GM21367 (cell line): ENCODE measurements around the gene BTRC.

Experiments
- ATAC-seq: cut with Tn5 transposase; IDR thresholded peaks from one replicate; pipeline ENCODE4 v1.9.1; 2021; ENCODE audit not compliant: unreplicated experiment

Gene BTRC

GRCh38 chr10:101513733-101514132, 159.8 kb downstream of the BTRC start:
- no peak for ATAC-seq

GRCh38 chr10:101525848-101526247, 171.9 kb downstream of the BTRC start:
- no peak for ATAC-seq

- ATAC-seq = no peak
Observed at GRCh38 chr10:101529207-101529606, 175.2 kb downstream of the BTRC start.

GRCh38 chr10:101529725-101530553, 176.0 kb downstream of the BTRC start:
- no peak for ATAC-seq

GRCh38 chr10:101535949-101536348, 182.0 kb downstream of the BTRC start:
- ATAC-seq = no peak

DNA sequence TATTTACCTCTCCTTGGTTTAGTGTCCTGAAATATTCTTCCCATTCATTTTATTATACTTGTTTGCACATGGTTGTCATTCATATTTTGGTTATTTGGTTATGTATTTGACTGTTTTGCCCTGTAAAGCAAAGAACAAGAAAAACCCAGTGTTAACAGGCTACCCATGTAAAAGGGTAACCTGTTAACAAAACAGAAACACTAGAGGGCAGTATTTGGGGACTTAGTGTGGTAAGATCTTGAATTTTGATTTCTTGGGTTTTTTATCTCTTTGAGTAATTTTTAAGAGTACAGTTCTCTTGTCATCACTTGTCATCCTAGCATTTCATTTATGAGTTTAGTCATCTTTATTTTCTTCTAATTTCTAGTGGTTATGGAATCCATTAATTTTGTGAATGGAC, 182.8 kb downstream of the BTRC start:
- ATAC-seq = no peak

DNA sequence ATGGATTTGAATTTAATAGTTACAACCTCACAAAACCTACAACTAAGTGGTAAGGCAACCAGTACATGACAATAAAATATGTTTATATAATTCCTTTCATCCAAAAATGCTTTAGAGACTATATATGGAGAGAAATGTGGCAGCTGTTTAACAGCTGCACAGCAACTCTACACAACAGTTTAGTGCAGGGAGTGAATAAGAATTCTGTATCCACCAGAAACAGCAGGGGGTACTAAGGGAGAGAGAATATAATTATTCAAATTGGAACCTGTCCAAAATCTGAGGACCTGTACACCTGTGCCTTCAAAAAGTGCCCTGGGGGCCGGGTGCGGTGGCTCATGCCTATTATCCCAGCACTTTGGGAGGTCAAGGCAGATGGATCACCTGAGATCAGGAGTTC, 184.5 kb downstream of the BTRC start:
- no peak for ATAC-seq

DNA sequence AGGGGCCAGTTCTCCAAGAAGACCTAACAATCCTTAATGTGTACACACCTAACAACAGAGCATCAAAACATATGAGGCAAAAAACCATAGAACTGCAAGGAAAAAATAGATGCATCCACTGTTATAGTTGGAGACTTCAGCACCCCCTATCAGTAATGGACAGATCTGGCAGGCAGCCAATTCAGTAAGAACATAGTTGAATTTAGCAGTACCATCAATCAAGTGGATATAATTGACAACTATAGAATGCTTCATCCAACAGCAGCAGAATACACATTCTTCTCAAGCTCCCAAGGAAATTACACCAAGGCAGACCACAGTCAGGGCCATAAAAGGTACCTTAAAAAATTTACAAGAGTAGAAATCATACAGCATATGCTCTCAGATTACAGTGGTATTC, 191.9 kb downstream of the BTRC start:
- no peak for ATAC-seq

- ATAC-seq = no peak
Observed at GRCh38 chr10:101550965-101551364, 197.0 kb downstream of the BTRC start.

GRCh38 chr10:101552442-101552841, 198.5 kb downstream of the BTRC start:
- ATAC-seq = no peak

GRCh38 chr10:101557541-101557940, 203.6 kb downstream of the BTRC start:
- no peak for ATAC-seq

DNA sequence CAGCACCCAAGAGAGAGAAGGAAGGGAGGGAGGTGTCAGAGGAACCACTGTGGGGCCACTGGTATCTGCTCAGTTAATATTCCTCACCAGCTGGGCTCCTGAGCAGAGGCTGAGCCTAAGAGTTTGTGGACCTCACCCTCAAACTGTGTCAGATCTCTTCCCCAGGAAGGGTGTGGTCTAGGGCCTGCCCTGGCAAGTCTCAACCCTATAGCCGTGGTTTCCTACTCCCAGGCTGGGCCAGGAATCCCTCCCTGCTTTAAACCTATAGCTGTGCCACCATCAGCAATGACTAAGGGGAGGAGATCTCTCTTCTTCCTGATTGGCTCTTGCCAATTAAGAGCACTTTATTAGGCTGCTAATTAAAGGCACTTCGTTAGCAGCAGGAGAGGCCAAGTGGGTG, 204.2 kb downstream of the BTRC start:
- no peak for ATAC-seq

DNA sequence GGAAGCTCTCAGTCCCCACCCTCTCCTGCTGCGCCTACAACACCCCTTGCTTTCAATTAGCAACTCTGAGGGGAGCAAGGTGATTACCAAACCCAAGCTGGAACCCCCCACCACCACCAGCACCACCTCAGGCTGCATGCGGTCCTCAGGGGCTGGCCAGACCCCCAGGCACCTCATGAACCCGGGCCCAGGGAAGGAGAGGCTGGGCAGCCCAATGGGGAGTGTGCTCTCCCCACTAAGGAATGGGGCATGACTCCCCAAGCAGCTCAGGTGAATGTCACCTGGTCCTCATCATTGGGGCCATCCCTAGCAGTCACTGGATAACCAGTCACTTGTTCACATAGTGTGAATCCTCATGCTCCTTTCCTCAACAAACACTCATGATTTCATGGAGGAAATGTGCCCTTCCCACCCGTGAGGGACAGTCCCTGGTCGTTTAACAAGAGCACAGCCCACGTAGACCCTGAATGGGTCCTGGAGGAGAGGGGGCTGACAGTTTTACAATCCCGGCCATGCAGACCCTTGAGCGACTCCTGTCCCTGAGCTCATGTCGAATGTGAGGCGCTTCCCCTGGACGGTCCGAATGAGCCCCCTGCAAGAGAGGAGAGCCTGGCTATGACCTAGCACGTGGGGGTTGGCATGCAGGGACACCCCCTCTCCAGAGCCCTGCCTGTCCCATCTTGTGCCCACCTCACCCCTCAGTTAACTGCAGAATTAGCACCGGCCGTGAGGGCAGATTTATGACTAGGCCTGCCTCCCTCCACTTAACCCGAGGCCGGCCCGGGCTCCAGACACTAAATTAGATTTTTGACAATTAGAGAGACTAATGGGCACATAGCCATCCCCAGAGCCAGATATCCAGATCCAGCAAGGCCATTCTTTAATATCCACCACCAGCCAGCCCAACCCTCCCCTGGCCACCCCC, 205.0 kb downstream of the BTRC start:
- ATAC-seq = no peak

- no peak for ATAC-seq
Observed at GRCh38 chr10:101559596-101560297, 205.8 kb downstream of the BTRC start.

DNA sequence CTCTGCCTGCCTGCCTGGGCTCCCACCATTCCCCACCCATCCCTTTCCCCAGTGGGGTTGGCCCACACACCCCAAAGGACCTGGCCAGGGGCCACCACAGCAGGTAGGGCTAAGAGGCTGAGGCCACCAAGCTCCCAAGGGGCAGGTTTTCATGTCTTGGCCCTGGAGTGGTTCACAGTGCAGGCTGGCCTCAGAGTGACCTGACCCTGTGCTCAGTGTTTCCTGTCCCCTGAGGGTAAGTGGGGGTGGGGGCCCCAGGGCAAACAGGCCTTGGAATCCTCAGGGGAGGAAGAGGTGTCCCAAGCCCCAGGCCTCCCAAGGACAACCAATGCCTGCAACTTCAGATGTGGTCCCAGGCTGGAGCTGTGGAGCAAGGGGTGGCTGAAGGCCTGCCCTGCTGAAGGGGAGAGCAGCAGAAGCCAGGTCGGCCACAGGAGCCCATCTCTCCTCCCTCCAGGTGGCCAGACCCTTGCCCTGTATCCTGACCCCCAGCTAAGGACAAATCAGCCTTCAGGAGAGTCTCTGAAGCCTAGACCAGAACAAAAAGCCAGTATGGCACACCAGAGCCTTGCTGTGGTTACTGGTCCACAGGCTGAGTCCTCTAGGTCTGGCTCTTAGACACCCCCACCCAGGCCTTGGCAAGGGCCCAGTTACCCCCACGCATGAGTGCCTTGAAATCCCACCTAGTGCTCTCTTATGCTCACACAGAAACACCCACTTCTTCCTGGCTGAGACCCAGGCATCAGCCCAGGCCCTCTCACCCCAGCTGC, 206.5 kb downstream of the BTRC start:
- ATAC-seq = no peak

DNA sequence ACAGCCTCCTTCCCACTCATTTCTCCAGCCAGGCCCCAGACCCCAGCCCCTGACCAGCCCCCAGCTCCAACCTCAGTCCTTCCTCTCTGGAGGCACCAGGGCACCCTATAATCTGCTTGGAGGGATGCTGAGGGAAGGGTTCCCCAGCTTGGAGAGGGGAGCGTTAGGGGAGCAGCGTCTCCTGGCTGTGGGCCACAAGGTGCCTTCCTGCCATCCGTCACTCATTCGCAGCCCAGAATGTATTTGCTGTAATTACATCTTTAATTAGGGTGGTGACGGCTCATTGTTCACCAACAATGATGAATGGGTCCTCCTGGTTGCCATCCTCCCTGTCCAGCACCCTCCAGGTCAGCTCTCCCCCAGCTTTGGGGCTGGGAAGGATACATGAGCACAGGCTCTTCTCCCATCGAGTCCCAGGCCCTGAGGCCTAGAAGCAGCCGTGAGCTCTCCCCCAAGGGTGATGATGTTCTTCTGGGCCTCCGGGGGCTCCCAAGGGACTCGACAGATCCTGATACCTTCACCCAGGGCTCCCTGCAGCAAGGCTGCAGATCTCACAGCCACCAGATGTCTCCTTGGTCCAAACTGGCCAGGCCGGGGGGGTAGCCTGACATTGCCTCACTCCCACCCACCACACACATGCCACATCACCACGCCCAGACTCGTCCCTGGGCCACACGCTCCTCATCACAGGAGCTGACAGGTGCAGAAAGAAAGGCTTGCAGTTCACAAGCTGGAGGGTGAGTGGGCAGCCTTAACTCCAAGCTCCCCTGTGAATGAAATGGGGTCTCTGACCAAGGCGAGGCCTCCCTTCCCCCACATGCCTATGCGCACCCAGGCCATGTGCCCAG, 207.3 kb downstream of the BTRC start:
- ATAC-seq = no peak

DNA sequence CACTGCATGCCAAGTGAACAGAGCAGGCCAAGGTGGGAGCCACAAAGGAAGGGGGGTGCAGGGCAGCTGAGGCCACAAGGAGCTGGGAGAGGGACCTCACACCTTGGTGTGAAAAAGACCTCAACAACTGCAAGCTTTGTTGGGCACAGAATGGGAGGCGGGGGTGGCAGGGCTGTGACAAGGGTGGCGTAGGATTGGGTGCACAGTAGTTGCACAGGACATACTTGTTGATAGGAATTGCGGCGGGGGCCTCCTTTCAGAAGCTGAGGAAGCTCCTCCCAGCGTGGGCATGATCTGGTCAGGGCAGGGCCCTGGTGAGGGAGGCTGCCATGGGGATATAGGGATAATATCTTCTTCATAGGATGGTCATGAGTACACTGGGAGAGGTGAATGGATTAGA, 208.3 kb downstream of the BTRC start:
- ATAC-seq = no peak

DNA sequence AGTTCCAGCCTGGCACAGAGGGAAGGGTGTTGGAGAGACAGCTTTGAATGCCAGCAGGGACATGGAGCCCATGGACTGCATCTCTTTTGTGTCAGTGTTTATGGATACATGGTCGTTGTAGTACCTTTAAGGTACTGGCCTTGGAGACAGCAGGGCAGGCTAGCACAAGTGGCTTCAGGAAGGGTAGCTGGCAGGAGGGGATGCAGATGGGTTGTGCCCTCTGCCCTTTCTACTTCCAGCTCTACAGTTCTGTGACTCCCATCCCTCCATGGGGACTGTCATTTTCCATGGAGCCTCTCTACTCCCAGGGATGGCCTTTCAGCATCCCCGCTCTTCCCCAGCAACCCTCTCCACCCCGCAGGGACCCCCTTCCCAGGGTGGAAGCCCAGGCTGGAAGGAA, 209.0 kb downstream of the BTRC start:
- ATAC-seq = no peak

GRCh38 chr10:101563497-101564040, 209.6 kb downstream of the BTRC start:
- no peak for ATAC-seq
